Measurements from ENCODE around the gene MLN.

MLN gene, protein sequence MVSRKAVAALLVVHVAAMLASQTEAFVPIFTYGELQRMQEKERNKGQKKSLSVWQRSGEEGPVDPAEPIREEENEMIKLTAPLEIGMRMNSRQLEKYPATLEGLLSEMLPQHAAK

DNA sequence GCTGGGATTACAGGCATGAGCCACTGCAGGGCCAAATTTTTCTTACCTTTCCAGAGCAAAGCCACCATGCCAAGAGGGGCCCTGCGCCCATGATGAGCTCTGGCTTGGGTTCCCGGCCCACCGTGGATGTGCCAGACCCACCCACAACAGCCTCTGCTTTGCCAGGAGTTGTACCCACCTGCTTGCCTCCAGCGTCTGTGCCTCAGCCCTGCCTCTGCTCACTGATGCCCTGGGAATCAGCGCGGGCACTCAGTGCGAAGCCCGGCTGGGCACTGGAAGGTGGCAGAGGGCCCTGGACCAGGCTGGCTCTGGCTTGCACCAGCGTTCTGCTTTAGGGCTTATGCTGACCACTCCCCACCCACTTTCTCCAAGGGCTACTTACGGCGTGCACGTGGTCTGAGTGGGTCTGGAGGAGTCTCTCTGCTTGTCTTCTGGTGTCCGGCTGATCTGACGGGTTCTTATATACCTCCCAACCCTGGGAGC is at the start of gene MLN:
Gene MLN (minus strand): TSS at position 433 of the 483 bp plus-strand sequence. CDS start 2,840 bp downstream, outside the sequence.
- TF ChIP-seq, protein P1, sequence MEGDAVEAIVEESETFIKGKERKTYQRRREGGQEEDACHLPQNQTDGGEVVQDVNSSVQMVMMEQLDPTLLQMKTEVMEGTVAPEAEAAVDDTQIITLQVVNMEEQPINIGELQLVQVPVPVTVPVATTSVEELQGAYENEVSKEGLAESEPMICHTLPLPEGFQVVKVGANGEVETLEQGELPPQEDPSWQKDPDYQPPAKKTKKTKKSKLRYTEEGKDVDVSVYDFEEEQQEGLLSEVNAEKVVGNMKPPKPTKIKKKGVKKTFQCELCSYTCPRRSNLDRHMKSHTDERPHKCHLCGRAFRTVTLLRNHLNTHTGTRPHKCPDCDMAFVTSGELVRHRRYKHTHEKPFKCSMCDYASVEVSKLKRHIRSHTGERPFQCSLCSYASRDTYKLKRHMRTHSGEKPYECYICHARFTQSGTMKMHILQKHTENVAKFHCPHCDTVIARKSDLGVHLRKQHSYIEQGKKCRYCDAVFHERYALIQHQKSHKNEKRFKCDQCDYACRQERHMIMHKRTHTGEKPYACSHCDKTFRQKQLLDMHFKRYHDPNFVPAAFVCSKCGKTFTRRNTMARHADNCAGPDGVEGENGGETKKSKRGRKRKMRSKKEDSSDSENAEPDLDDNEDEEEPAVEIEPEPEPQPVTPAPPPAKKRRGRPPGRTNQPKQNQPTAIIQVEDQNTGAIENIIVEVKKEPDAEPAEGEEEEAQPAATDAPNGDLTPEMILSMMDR (IDR thresholded peaks at IDR 0.05; ENCODE audit: borderline replicate concordance, extremely low read depth, low read length, poor library complexity, severe bottlenecking), result no peak
- TF ChIP-seq EZH2 (IDR thresholded peaks at IDR 0.05; ENCODE audit: borderline replicate concordance, low read depth, low read length, severe bottlenecking), result no peak
- Histone ChIP-seq H3K36me3 (ENCODE audit: insufficient read depth, low read length) (no peaks in the 10 kb centered on the region), H2AFZ (ENCODE audit: low read depth, low read length) (no peak within 1 kb of the TSS)

DNA sequence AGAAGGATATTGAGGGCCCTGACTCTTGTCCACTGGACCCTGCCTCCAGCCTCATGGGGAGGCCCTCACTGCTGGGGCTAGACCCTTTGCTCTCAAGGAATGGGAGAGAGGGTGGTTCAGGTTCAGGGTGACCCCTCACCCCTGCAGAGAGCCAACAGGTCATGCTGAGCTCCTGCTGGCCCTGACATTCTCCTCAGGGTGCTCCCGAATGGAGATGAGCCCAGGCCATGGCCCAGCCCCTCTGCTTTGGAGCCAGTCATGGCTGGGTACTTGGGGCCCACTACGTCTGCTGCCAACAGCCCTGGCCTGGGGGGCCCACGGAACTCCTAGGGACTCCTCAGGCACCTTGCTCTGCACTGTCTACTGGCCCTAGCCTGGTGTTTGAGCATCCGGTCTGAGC is 49.2 kb upstream of the MLN start:
- no peaks in the 10 kb centered on the region for H3K36me3 ChIP-seq (ENCODE audit: insufficient read depth, low read length)
- H3K9ac ChIP-seq (ENCODE audit: low read depth, low read length), result no peak overlapping the region
- H3K27me3 ChIP-seq (ENCODE audit: insufficient read depth, low read length, poor library complexity), result peaks cover 36% of the 10 kb centered on the region
- no peaks in the 10 kb centered on the region for H3K9me3 ChIP-seq (ENCODE audit: insufficient read depth, low read length, severe bottlenecking)
- H3K4me2 ChIP-seq (ENCODE audit: insufficient read depth, low read length), result no peak overlapping the region
- H3K27ac ChIP-seq (ENCODE audit: low read length), result no peak overlapping the region
- H3K79me2 ChIP-seq (ENCODE audit: insufficient read depth, low read length), result no peaks in the 10 kb centered on the region
- ATAC-seq (ENCODE audit: insufficient read depth, low read depth) (no peak), DNase-seq (no peak)
- no peak for TF ChIP-seq EZH2 (IDR thresholded peaks at IDR 0.05; ENCODE audit: borderline replicate concordance, low read depth, low read length, severe bottlenecking)
- TF ChIP-seq, protein P1 (IDR thresholded peaks at IDR 0.05; ENCODE audit: borderline replicate concordance, extremely low read depth, low read length, poor library complexity, severe bottlenecking), result no peak
- peaks cover 57% of the 10 kb centered on the region for H4K20me1 ChIP-seq (ENCODE audit: insufficient read depth, low read length)
- no peak overlapping the region for H3K4me3 ChIP-seq (ENCODE audit: low read depth in 1 of 2, low read length in 2 of 2)
- no peak overlapping the region for H2AFZ ChIP-seq (ENCODE audit: low read depth, low read length)
- no peaks in the 10 kb centered on the region for H3K4me1 ChIP-seq (ENCODE audit: insufficient read depth, low read length)

More for the DNA sequence above, at the start of gene MLN:
- Histone ChIP-seq H3K9ac (ENCODE audit: low read depth, low read length) (no peak within 1 kb of the TSS), H3K79me2 (ENCODE audit: insufficient read depth, low read length) (no peaks in the 10 kb centered on the region), H3K27ac (ENCODE audit: low read length) (no peak within 1 kb of the TSS), H3K4me1 (ENCODE audit: insufficient read depth, low read length) (peaks cover 7% of the 10 kb centered on the region; the same call in 1 of the 2 replicates), H3K9me3 (ENCODE audit: insufficient read depth, low read length, severe bottlenecking) (no peaks in the 10 kb centered on the region), H3K4me3 (ENCODE audit: low read depth in 1 of 2, low read length in 2 of 2) (no peak within 1 kb of the TSS), H4K20me1 (ENCODE audit: insufficient read depth, low read length) (no peaks in the 10 kb centered on the region), H3K27me3 (ENCODE audit: insufficient read depth, low read length, poor library complexity) (peaks cover 32% of the 10 kb centered on the region), H3K4me2 (ENCODE audit: insufficient read depth, low read length) (no peak within 1 kb of the TSS)
- DNase-seq, result no peak
- ATAC-seq (ENCODE audit: insufficient read depth, low read depth), result no peak

DNA sequence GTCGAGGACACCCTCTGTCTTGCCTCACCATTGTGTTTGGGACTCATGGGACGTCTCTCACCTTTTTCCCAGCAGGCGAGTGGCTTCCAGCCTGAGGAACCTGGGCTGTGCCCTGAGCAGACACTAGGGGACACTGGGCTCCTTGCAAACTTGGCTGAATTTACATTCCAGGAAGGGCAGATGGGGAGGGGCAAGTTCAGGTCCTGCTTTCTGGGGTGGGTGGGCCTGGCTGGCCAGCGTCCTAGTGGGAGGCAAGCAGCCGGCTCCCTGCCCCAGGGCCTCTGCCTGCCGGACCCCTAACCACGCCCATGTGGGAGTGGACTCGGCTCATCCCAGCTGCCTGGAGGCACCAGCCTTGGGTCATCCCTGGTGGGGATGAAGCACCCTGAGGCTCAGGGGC is 48.2 kb upstream of the MLN start:
- no peak for DNase-seq
- no peak overlapping the region for H3K9ac ChIP-seq (ENCODE audit: low read depth, low read length)
- no peaks in the 10 kb centered on the region for H3K79me2 ChIP-seq (ENCODE audit: insufficient read depth, low read length)
- peaks cover 29% of the 10 kb centered on the region for H3K27me3 ChIP-seq (ENCODE audit: insufficient read depth, low read length, poor library complexity)
- H2AFZ ChIP-seq (ENCODE audit: low read depth, low read length), result no peak overlapping the region
- no peaks in the 10 kb centered on the region for H3K4me1 ChIP-seq (ENCODE audit: insufficient read depth, low read length)
- H3K9me3 ChIP-seq (ENCODE audit: insufficient read depth, low read length, severe bottlenecking), result no peaks in the 10 kb centered on the region
- H3K4me2 ChIP-seq (ENCODE audit: insufficient read depth, low read length), result no peak overlapping the region
- no peak for ATAC-seq (ENCODE audit: insufficient read depth, low read depth)
- H4K20me1 ChIP-seq (ENCODE audit: insufficient read depth, low read length), result peaks cover 47% of the 10 kb centered on the region
- no peak for TF ChIP-seq EZH2 (IDR thresholded peaks at IDR 0.05; ENCODE audit: borderline replicate concordance, low read depth, low read length, severe bottlenecking)
- TF ChIP-seq, protein P1 (IDR thresholded peaks at IDR 0.05; ENCODE audit: borderline replicate concordance, extremely low read depth, low read length, poor library complexity, severe bottlenecking), result peak; percentile 39
- no peaks in the 10 kb centered on the region for H3K36me3 ChIP-seq (ENCODE audit: insufficient read depth, low read length)
- no peak overlapping the region for H3K4me3 ChIP-seq (ENCODE audit: low read depth in 1 of 2, low read length in 2 of 2)
- H3K27ac ChIP-seq (ENCODE audit: low read length), result no peak overlapping the region

Measured in DND-41 (cell line).